ENCODE results near the gene OTUD7B.
A peak's percentile ranks its signal among the peaks of the same experiment; 100 is the strongest.
"Not testable (repeated sequence)": the region's sequence is repeated elsewhere in the genome, so short reads cannot be mapped to it uniquely, and the experiment has no call there.

The OTUD7B gene

GRCh38 chr1:150002217-150002616 is 8.3 kb downstream of the OTUD7B start:
- DNase-seq, result no peak

- peak; percentile 41 for DNase-seq
These were observed 9.1 kb downstream of the OTUD7B start for GRCh38 chr1:150001415-150001814.

- peak; percentile 34 for DNase-seq
These were observed 12.8 kb downstream of the OTUD7B start for GRCh38 chr1:149997585-149998262.

GRCh38 chr1:149995927-149996326 is 14.6 kb downstream of the OTUD7B start:
- no peak for DNase-seq

GRCh38 chr1:149993764-149994163 is 16.8 kb downstream of the OTUD7B start:
- no peak for DNase-seq

- no peak for DNase-seq
These were observed 17.3 kb downstream of the OTUD7B start for GRCh38 chr1:149993181-149993580.

GRCh38 chr1:149987297-149987595 is 23.3 kb downstream of the OTUD7B start:
- no peak for DNase-seq

GRCh38 chr1:149986486-149987296 is 23.8 kb downstream of the OTUD7B start:
- DNase-seq, result no peak

- DNase-seq, result no peak
These were observed 30.5 kb downstream of the OTUD7B start for GRCh38 chr1:149979972-149980540.

- DNase-seq, result no peak
These were observed 31.1 kb downstream of the OTUD7B start for GRCh38 chr1:149979245-149979971.

- no peak for DNase-seq
These were observed 31.9 kb downstream of the OTUD7B start for GRCh38 chr1:149978547-149979023.

GRCh38 chr1:149977345-149977744 is 33.2 kb downstream of the OTUD7B start:
- DNase-seq, result no peak

GRCh38 chr1:149972547-149972946 is 38.0 kb downstream of the OTUD7B start:
- DNase-seq, result no peak

GRCh38 chr1:149967646-149968045 is 42.9 kb downstream of the OTUD7B start:
- DNase-seq, result no peak

GRCh38 chr1:149967041-149967440 is 43.5 kb downstream of the OTUD7B start:
- DNase-seq, result no peak

GRCh38 chr1:149966405-149966804 is 44.1 kb downstream of the OTUD7B start:
- no peak for DNase-seq

GRCh38 chr1:149965440-149965839 is 45.1 kb downstream of the OTUD7B start:
- DNase-seq, result no peak

GRCh38 chr1:149963358-149963757 is 47.2 kb downstream of the OTUD7B start:
- no peak for DNase-seq

GRCh38 chr1:149962736-149963135 is 47.8 kb downstream of the OTUD7B start:
- no peak for DNase-seq

GRCh38 chr1:149962039-149962647 is 48.4 kb downstream of the OTUD7B start:
- peak; percentile 79 for DNase-seq

- DNase-seq, result not testable (repeated sequence)
These were observed 53.0 kb downstream of the OTUD7B start for GRCh38 chr1:149957548-149957947.

GRCh38 chr1:149949911-149950310 is 60.6 kb downstream of the OTUD7B start:
- no peak for DNase-seq

GRCh38 chr1:149945206-149945605 is 65.3 kb downstream of the OTUD7B start:
- DNase-seq, result no peak
